ENCODE measurements around the gene RAP1A.

Gene RAP1A

GRCh38 chr1:111649227-111649626, 29.6 kb downstream of the RAP1A start:
- Histone ChIP-seq H3K4me3 (replicated peaks; ENCODE audit: low read depth, low read length) (no peak overlapping the region), H3K36me3 (ENCODE audit: control insufficient read depth, insufficient read depth, low read length) (peaks cover 12% of the 10 kb centered on the region), H3K27me3 (replicated peaks; ENCODE audit: control insufficient read depth, insufficient read depth, low read length) (no peaks in the 10 kb centered on the region)
- no peak for DNase-seq (ENCODE audit: extremely low read depth, insufficient read length)
- TF ChIP-seq CTCF (IDR thresholded peaks at IDR 0.05; ENCODE audit: insufficient read depth, low read length, poor library complexity, severe bottlenecking) = no peak

- Histone ChIP-seq H3K4me3 (replicated peaks; ENCODE audit: low read depth, low read length) (no peak overlapping the region), H3K27me3 (replicated peaks; ENCODE audit: control insufficient read depth, insufficient read depth, low read length) (no peaks in the 10 kb centered on the region), H3K36me3 (ENCODE audit: control insufficient read depth, insufficient read depth, low read length) (peaks cover 12% of the 10 kb centered on the region)
- TF ChIP-seq CTCF (IDR thresholded peaks at IDR 0.05; ENCODE audit: insufficient read depth, low read length, poor library complexity, severe bottlenecking) = no peak
- DNase-seq (ENCODE audit: extremely low read depth, insufficient read length) = no peak
Measured at GRCh38 chr1:111649648-111650047, 30.1 kb downstream of the RAP1A start.

GRCh38 chr1:111653709-111654108, 34.1 kb downstream of the RAP1A start:
- no peak for DNase-seq (ENCODE audit: extremely low read depth, insufficient read length)
- TF ChIP-seq CTCF (IDR thresholded peaks at IDR 0.05; ENCODE audit: insufficient read depth, low read length, poor library complexity, severe bottlenecking) = no peak
- H3K27me3 ChIP-seq (replicated peaks; ENCODE audit: control insufficient read depth, insufficient read depth, low read length) = no peaks in the 10 kb centered on the region
- H3K4me3 ChIP-seq (replicated peaks; ENCODE audit: low read depth, low read length) = no peak overlapping the region
- H3K36me3 ChIP-seq (ENCODE audit: control insufficient read depth, insufficient read depth, low read length) = peaks cover 6% of the 10 kb centered on the region

GRCh38 chr1:111654839-111655238, 35.2 kb downstream of the RAP1A start:
- DNase-seq (ENCODE audit: extremely low read depth, insufficient read length) = peak; percentile 44
- no peaks in the 10 kb centered on the region for H3K27me3 ChIP-seq (replicated peaks; ENCODE audit: control insufficient read depth, insufficient read depth, low read length)
- H3K4me3 ChIP-seq (replicated peaks; ENCODE audit: low read depth, low read length) = no peak overlapping the region
- no peaks in the 10 kb centered on the region for H3K36me3 ChIP-seq (ENCODE audit: control insufficient read depth, insufficient read depth, low read length)
- TF ChIP-seq CTCF (IDR thresholded peaks at IDR 0.05; ENCODE audit: insufficient read depth, low read length, poor library complexity, severe bottlenecking) = no peak

- H3K36me3 ChIP-seq (ENCODE audit: control insufficient read depth, insufficient read depth, low read length) = no peaks in the 10 kb centered on the region
- no peak for DNase-seq (ENCODE audit: extremely low read depth, insufficient read length)
- no peaks in the 10 kb centered on the region for H3K27me3 ChIP-seq (replicated peaks; ENCODE audit: control insufficient read depth, insufficient read depth, low read length)
- TF ChIP-seq CTCF (IDR thresholded peaks at IDR 0.05; ENCODE audit: insufficient read depth, low read length, poor library complexity, severe bottlenecking) = peak; percentile 50
- H3K4me3 ChIP-seq (replicated peaks; ENCODE audit: low read depth, low read length) = no peak overlapping the region
Measured at GRCh38 chr1:111656086-111657017, 36.8 kb downstream of the RAP1A start.
